DMS 273 (cell line): ENCODE results near the gene HNMT.
"Not testable (repeated sequence)": the region's sequence is repeated elsewhere in the genome, so short reads cannot be mapped to it uniquely, and the experiment has no call there.

ENCODE experiments used
- DNase-seq: peaks from one replicate; lab custom pipeline; 2025; ENCODE audit not compliant: unreplicated experiment; lab: John Stamatoyannopoulos, UW

HNMT gene

DNA sequence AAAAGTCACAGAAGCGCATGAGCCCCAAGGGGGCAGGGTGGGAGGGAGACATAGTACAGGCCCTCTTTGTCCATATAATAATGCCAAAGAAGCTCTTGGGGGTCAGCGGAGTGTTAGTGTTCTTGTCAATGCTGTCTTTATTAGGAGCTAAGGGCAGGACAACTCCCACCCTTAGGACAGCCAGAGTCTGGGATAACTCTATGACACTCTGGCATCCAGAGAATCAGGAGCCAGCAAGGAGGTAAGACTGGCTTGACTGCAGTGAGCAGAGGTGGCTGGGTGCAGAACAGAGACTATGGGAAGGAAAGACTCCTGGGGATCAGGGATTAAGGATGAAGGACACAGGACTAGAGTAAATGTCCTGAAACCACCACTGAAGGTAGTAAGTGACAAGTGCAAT is 19.0 kb upstream of the HNMT start:
- DNase-seq: no peak

DNA sequence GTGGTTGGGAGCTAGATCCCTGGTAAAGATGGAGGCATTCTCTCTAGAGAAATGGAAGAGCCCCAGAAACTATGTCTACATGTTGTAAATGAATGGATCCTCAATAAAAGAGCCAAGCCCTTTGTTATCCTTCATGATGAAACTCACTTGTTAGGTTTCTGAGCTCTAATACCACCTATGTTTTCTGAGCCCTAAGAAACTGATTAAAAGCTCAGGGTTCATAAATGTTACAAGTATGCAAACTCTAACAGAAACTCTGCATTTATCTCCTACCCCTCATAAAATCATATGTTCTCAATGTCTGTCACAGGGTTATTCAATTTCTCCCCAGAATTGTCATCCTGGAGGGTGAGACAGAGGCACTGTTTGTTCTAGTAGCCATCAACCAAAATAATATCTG is 18.0 kb upstream of the HNMT start:
- no peak for DNase-seq

DNA sequence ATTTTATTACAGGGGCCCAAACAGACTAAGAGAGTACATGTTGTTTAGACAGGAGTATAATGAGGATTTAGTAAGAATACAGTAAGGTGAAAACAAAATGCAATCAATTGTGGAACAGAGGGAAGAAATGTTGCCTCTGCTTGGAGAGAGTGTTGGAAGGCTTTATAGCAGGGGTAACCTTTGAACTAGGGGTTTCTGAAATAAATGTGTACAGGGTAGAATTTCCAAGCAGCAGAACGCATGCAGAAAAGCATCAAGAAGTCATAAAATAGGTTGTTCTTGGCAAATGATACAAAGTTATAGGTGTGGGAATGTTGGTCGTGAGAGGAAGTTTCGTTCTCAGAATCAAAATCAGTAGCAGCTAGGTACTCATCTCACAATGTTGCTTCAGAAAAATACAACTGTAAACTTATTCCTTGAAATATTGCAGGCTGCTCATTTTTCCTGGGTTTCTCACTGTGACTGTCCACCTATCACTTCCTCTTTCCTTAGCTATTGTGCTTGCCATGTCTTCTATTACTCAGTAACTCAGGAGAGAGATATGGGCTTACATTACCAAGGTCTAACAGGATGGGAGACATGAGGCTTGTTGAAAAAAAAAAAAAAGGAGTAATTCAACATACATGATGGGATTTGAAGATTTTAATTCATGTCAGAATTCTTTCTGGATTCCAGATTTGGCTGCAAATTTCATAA is 17.1 kb upstream of the HNMT start:
- DNase-seq: no peak

DNA sequence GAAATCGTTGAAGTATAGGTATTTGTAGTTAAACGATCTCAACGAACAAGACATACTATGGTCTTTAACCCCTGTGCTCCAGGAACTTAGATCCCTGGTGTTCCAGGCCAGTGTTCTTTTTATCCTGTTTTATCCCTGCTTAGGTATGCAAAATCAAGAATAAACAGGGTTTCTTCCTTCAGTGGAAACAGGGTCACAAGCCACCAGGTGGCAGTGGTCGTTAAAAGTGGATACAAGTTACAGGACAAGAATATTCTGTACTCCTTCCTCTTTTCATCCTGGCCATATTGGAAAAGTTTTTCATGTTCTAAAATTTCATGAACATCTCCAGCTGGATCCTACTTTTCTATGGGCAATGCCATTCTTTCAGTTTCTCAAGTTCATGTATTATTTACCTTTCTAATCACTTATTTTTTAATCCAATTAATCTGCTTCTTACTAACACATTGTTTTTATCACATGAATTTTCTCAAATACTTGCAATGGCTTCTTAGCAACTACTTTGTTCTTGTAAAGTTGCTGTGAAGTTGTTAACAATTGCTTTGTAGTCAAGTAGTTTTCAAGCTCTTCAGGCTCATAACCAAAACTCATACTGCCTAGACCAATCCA is 16.4 kb upstream of the HNMT start:
- peak; percentile 87 for DNase-seq

DNA sequence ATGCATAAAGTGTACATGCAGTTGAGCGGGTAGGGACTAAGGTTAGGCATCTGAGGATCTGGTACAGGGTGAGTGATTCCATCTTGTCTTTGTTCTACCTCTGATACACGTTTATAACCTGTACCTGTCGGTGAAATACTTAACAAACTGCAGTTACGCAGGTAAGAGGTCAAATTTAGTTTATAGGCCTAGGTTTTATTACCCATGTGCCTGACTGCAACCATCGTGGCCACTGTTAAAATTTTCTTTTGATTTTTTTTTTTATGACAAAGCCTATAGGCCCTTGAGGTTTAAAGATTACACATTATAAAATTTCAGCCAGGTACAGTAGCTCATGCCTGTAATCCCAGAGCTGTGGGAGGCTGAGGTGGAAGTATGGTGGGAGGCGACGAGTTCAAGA is 15.4 kb upstream of the HNMT start:
- DNase-seq: no peak

DNA sequence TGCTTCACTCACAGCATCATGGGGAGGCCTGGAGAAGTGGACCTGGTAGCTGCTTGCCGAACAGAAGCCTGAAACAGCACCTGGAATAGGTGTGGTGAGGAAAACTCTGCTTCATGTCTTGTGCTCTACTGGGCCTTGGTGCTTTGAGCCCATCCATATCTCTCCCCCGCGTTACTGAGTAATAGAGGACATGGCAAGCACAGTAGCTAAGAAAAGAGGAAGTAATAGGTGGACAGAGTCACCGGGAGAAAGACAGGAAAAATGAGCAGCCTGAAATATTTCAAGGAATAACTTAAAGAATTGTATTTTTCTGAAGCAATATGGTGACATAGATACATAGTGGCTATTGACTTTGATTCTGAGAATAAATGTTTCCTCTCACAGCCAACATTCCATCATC is 14.0 kb upstream of the HNMT start:
- no peak for DNase-seq

DNA sequence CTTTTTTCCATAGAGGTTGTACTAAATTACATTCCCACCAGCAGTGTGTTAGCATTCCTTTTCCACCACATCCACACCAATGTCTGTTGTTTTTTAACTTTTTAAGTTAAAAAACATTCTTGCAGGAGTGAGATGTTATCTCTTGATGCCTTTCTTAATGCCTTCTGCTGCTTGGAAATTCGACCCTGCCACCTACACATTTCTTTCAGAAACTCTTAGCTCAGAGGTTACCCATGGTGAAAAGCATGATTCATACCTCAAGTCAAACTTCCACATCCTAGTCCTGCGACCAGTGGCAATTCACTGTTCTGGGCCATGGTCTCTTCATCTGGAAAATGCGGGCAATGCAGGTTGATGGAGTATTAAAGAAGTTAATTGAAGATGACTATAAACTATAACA is 12.7 kb upstream of the HNMT start:
- no peak for DNase-seq

DNA sequence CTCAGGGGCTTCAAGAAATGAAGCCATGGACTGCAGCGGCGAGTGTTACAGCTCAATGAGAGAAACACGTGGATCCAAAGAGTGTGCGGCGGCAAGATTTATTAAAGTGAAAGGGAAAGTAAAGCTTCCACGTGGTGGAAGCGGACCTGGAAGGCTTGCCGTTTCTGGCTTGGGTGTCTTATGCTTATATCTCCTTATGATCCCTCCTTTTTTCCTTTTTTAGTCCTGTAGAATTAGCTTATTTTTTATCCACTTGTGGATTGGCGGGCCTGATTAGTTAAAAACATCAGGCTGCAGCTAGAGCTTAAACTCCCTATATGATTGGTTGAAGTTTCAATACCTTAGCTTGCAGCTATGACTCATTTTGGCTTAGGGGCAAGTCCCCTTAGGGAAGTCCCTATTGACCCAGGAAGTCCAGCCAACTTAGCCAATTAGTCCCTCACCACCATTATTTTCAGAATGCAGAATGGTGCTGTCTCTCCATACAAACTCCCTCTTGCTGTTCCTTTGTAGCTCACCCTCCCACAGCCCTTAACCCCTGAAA is 11.6 kb upstream of the HNMT start:
- DNase-seq: no peak

DNA sequence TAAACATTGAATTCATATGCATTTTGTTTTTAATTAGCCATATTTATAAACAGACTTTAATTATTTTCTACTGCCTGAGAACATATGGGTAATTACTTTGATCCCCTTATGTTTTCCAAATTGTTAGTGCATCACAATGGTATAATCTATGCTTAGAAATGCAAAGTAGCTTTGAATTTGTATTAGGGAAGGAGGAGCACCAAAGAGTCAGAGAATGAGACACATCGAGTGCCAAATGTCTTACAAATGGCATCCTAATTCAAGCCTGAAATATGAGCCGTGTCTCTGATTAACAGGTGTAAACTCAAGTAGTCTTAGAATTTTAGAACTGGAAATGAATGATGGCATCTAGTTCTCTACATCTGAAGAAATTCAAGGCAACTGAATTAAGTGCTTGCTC is 8.7 kb upstream of the HNMT start:
- DNase-seq: no peak

DNA sequence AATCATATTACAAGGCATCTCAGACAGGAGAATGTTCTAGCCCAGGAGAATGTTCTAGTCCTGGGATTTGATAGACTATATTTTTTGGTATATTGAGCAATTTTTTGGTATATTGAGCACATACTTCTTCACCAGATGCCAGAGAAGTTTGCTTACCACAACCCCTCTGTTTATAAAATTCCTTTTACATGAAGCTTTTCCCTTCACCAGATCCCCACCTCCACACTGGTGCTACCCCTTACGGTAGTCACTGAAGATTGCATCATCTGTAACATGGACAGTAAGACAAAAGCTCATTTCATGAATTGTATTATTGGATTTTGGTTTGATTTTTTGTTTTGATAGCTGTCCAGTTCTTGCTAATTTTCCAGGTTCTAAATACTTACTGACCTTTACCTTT is 7.2 kb upstream of the HNMT start:
- DNase-seq: no peak

DNA sequence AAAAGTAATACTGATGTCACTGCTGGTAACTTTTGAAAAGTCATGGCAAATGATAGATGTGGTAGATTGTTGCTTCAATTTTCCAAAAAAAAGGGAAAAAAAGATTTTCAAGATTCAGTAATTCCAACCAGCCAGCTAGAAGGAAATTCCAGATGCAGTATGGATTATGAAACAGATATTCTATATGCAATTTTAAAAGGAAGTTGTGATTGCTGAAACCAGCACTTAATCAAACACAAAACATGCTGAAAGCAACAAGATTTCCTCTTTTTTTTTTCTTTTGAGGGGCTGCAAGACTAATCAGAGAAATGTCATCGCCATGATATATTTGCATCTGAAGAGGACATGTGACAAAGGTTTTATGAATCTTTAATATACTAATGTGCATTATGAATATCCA is 5.1 kb upstream of the HNMT start:
- no peak for DNase-seq

DNA sequence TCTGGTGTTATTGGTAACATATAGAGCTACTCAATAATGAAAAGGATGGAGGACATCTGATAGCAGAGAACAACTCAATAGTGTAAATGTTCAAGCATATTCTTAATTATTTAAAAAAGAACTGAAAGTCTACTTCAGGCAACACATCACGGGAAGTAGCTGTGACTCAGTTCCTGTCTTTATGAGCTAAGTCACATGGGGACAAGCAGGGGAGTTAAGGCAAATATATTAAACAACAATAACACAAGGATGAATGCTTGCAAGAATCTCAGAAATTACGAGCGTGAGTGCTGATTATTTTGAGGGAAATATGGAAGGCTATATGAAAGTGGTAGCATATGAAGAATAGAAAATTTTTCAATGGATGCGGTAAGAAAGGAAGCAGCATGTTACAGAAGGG is 4.0 kb upstream of the HNMT start:
- DNase-seq: no peak

DNA sequence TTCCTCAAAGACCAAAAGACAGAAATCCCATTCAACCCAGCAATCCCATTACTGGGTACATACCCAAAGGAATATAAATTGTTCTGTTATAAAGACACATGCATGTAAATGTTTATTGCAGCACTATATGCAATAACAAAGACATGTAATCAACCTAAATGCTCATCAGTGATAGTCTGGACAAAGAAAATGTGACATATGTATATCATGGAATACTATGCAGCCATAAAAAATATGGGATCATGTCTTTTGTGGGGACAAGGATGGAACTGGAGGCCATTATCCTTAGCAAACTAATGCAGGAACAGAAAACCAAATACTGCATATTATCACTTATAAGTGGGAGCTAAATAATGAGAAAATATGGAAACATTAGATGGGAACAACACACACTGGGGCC is 2.7 kb upstream of the HNMT start:
- DNase-seq: no peak

DNA sequence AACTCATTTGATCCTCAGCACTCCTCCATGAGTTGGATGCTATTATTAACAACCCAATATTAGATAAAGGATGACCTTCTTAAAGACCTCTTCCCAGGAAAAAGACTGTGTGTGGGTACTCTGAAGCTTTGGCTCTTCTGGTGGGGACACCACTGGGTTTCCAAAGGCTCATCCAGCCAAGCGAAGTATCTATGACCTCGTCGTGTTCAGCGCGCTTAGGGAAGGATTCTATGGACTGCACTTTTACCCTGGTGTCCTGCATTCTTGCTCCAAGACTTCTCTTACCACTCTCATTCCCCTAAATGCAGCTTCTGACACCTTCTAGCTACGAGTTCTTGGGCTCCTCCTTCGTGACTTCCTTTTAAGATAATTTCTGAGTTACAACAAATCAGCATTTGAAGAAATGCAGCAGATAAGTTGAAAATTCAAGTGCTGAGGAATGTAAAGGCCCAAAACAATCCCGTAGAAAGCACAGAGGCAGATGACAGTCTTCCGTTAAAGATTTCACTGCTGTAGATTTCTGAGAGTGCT is 673 bp upstream of the HNMT start:
- DNase-seq: peak; percentile 26

DNA sequence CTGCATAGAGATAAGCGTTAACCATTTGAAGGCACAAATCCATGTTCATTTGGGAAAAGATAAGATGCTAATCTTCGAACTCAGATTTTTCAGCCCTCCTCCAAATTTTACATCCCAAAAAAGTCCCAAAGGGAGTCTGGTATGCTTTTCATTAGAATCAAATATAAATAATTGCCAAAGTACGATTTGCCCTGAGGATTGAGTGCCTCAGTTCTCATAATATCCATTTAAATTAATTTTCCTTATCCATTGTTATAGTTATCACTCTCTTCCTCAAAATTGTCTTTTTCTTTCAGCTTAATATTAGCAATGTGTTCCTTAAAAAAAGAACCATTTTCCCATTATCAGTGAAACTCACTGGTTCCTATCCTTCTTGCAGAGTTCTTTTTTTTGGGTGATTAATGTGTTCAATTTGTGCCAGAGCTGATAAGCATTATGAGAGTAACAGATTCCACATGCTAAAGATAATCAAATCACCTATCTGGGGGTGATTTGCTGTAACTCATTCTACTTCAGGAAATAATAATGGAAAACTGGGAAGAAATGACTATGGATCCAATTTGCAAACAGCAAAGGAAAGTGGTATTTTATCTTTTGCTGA is 686 bp downstream of the HNMT start:
- no peak for DNase-seq

DNA sequence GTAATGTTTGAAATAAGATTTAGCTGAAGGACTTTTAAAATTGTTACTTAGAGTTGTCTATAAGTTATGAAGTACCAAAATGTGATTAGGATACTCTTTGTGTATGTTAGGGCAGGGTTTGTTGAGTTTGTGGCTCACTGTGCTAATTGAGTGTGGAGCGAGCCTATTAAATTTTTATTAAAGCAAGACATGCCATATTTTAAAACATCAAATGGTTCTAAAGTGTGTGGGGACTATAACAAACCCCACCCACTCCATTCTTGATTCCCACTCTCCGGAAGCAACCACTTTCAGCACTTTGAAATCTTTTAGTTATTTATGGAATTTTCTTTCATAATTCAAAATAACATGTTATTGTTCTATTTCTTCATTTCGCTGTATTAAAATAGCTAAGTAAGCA is 1.8 kb downstream of the HNMT start:
- DNase-seq: no peak

DNA sequence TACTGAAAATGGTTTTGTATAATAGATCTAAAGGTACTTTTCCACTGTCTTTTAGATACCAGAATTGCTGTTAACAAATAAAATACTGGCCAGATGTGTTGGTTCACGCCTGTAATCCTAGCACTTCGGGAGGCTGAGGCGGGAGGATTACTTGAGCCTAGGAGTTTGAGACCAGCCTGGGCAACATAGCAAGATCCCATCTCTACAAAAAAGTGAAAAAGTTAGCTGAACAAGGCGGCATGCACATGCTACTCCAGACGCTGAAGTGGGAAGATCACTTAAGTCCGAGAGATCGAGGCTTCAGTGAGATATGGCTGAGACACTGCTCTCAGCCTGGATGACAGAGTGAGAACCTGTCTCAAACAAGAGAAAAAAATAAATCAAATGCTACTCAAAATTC is 2.8 kb downstream of the HNMT start:
- no peak for DNase-seq

DNA sequence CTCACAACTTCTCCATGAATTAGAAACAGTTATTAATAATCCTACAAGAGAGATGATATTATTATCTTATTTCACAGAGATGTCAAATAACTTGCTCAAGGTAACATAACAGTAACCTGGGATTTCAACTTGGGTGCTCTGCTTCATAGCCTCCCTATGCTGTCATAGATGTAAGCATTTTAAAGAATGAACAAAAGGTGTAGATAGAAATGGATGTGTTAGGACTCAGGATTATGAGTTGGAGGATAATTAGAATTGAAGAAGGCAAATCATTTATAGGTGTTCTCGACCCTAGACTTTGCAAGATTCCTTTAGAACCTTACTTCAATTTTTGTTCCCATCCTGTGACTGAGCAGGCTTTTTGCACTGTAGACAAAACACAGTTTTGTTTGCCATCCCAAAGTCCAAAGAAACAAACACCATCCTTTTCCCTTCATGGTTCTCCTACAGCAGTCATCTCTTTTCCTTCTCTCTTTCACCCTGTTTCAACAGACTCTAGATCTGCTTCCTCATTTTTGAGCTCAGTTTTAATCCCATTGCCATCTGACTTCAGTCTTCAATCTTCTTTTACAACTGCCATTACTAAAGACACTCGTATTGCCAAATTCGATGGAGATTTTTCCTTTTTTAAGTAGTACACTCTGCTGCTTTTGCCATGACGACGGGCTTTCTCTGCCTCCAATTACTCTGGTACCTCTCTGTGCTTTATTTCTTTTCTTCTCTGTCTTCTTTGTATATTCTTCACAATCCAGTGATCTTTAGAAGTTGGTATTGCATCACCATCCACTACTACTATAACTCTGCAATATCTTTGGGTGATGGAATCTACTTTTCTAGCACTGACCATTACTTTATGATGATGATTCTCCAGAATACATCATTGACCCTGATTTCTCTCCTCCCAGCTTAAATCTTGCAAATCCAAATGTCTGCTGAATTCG is 4.5 kb downstream of the HNMT start:
- no peak for DNase-seq

DNA sequence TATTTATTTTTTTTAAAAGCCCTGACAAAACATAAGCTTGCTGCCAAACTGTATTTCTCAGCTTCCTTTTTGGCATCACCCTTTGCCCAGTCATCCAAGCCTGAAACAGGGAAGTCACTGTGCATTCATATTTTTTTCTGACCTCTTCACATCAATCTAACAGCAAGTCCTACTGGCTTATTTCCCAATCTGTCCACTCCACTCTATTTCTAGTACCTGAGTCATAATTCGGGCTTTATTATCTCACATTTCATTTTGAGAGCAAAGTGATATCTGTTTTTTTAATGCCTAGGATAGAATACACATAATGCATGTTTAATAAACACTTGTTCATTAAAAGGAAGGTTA is 5.1 kb downstream of the HNMT start:
- no peak for DNase-seq

DNA sequence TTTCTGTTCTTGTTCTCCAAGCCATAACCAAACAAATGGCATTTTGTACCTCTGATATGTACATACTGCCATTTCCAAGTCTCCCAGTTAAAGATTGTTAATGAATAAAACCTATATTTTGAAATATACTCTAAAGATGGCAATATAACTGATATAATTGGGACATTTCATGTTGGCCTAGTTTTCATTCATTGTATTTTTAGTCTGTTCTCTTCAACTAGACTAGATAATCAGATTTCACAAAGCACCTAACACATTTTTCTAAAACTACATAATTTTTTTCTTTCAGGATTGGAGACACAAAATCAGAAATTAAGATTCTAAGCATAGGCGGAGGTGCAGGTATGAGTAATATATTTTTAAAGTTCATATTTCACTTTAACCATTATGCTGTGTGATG is 5.6 kb downstream of the HNMT start:
- no peak for DNase-seq

DNA sequence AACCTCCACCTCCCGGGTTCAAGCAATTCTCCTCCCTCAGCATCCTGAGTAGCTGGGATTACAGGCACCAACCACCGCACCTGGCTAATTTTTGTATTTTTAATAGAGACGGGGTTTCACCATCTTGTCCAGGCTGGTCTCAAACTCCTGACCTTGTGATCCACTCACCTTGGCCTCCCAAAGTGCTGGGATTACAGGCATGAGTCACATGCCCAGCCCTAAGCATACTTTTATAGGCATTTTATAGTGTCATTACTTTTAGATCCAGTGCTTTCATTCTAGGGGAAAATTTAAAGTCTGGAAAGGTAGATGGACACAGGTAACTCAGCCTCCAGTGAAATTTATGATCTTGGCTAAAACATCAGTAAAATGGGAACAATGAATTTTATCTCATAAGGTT is 7.0 kb downstream of the HNMT start:
- DNase-seq: not testable (repeated sequence)
